IgD-negative memory B cell (primary cell): Measurements from ENCODE around the gene ZNF138. TPM values are rescaled to one million over a fixed set of nuclear protein-coding genes. Genes with fewer than 3 reads are reported as not detected.
"Not testable (repeated sequence)": the region's sequence is repeated elsewhere in the genome, so short reads cannot be mapped to it uniquely, and the experiment has no call there.

ENCODE experiments used
- H3K27ac Mint-ChIP-seq, 3 donors: one replicate each; pipeline ENCODE4 v1.8.0; 2020 to 2022; ENCODE audit warnings: mild to moderate bottlenecking in 3 of 3, mixed read lengths in 3 of 3, moderate library complexity in 1 of 3
- H3K27me3 Mint-ChIP-seq: one replicate; pipeline ENCODE4 v1.8.0; 2021; ENCODE audit warnings: mixed read lengths
- H3K36me3 Mint-ChIP-seq: one replicate; pipeline ENCODE4 v1.8.0; 2020; ENCODE audit warnings: mild to moderate bottlenecking, mixed read lengths
- H3K4me1 Mint-ChIP-seq, 3 donors: one replicate each; pipeline ENCODE4 v1.8.0; 2020 to 2022; ENCODE audit warnings: mixed read lengths in 3 of 3, mild to moderate bottlenecking in 1 of 3
- H3K4me3 Mint-ChIP-seq, 4 donors: one replicate each; pipeline ENCODE4 v1.8.0; 2020 to 2022; ENCODE audit warnings: mild to moderate bottlenecking in 4 of 4, mixed read lengths in 4 of 4, moderate library complexity in 3 of 4
- H3K9me3 Mint-ChIP-seq, 3 donors: one replicate each; pipeline ENCODE4 v1.8.0; 2020 to 2021; ENCODE audit warnings: mixed read lengths in 3 of 3, mild to moderate bottlenecking in 1 of 3
- polyA plus RNA-seq: library from polyadenylated mRNA; unstranded; fragments of 300-500 nt; fragmentation: Illumina TruSeq; gene quantifications from one replicate; pipeline ENCODE4 v1.2.3, GENCODE V29; 2021

The ZNF138 gene
- polyA plus RNA-seq, 1 donor from 2014 or later: 16.0 TPM

GRCh38 chr7:64863530-64863929 lies 69.3 kb downstream of the ZNF138 start:
- not testable (repeated sequence) for H3K27me3 Mint-ChIP-seq, H3K4me1 Mint-ChIP-seq, H3K27ac Mint-ChIP-seq, H3K36me3 Mint-ChIP-seq, H3K4me3 Mint-ChIP-seq
- peaks cover 0 to 14% (median 0%) of the 10 kb centered on the region in 3 donors for H3K9me3 Mint-ChIP-seq

- Mint-ChIP-seq H3K27ac (no peak overlapping the region), H3K36me3 (no peaks in the 10 kb centered on the region)
Measured at GRCh38 chr7:64863969-64864368, 69.7 kb downstream of the ZNF138 start.

GRCh38 chr7:64867863-64868440 lies 73.7 kb downstream of the ZNF138 start:
- H3K27me3 Mint-ChIP-seq: no peaks in the 10 kb centered on the region
- H3K36me3 Mint-ChIP-seq: no peaks in the 10 kb centered on the region
- H3K4me1 Mint-ChIP-seq: no peaks in the 10 kb centered on the region
- H3K4me3 Mint-ChIP-seq: no peak overlapping the region
- H3K27ac Mint-ChIP-seq: no peak overlapping the region
- peaks cover 0 to 11% (median 4%) of the 10 kb centered on the region in 3 donors for H3K9me3 Mint-ChIP-seq

More at GRCh38 chr7:64863969-64864368, 69.7 kb downstream of the ZNF138 start:
- no peaks in the 10 kb centered on the region for H3K4me1 Mint-ChIP-seq
- peaks cover 0 to 14% (median 0%) of the 10 kb centered on the region in 3 donors for H3K9me3 Mint-ChIP-seq
- H3K4me3 Mint-ChIP-seq: no peak overlapping the region
- H3K27me3 Mint-ChIP-seq: no peaks in the 10 kb centered on the region

- Mint-ChIP-seq H3K27me3 (no peaks in the 10 kb centered on the region), H3K9me3 (peaks cover 0 to 7% (median 4%) of the 10 kb centered on the region in 3 donors), H3K27ac (no peak overlapping the region), H3K36me3 (no peaks in the 10 kb centered on the region), H3K4me1 (peaks cover 0 to under 1% (median 0%) of the 10 kb centered on the region in 3 donors), H3K4me3 (no peak overlapping the region)
Measured at GRCh38 chr7:64868499-64868898, 74.3 kb downstream of the ZNF138 start.

- Mint-ChIP-seq H3K4me3 (no peak overlapping the region), H3K9me3 (peaks cover 0 to 5% (median 4%) of the 10 kb centered on the region in 3 donors), H3K27me3 (peaks cover 6% of the 10 kb centered on the region), H3K27ac (no peak overlapping the region), H3K36me3 (no peaks in the 10 kb centered on the region), H3K4me1 (peaks cover 0 to 3% (median 0%) of the 10 kb centered on the region in 3 donors)
Measured at GRCh38 chr7:64869121-64869725, 75.0 kb downstream of the ZNF138 start.

- no peaks in the 10 kb centered on the region for H3K36me3 Mint-ChIP-seq
- H3K4me1 Mint-ChIP-seq: peaks cover 0 to 3% (median 0%) of the 10 kb centered on the region in 3 donors
- H3K4me3 Mint-ChIP-seq: no peak overlapping the region
- peaks cover 6% of the 10 kb centered on the region for H3K27me3 Mint-ChIP-seq
- H3K9me3 Mint-ChIP-seq: peaks cover 0 to 5% (median 4%) of the 10 kb centered on the region in 3 donors
- no peak overlapping the region for H3K27ac Mint-ChIP-seq
Measured at GRCh38 chr7:64869912-64870562, 75.8 kb downstream of the ZNF138 start.

- H3K36me3 Mint-ChIP-seq: no peaks in the 10 kb centered on the region
- H3K9me3 Mint-ChIP-seq: peaks cover 2 to 5% (median 4%) of the 10 kb centered on the region in 3 donors
- H3K27me3 Mint-ChIP-seq: peaks cover 9% of the 10 kb centered on the region
- no peak overlapping the region for H3K27ac Mint-ChIP-seq
- H3K4me1 Mint-ChIP-seq: peaks cover 0 to 3% (median 0%) of the 10 kb centered on the region in 3 donors
- H3K4me3 Mint-ChIP-seq: no peak overlapping the region
Measured at GRCh38 chr7:64870656-64871055, 76.4 kb downstream of the ZNF138 start.

- peaks cover 0 to 3% (median 0%) of the 10 kb centered on the region in 3 donors for H3K4me1 Mint-ChIP-seq
- no peaks in the 10 kb centered on the region for H3K36me3 Mint-ChIP-seq
- peaks cover 12% of the 10 kb centered on the region for H3K27me3 Mint-ChIP-seq
- H3K9me3 Mint-ChIP-seq: peaks cover 2 to 5% (median 5%) of the 10 kb centered on the region in 3 donors
- H3K27ac Mint-ChIP-seq: no peak overlapping the region
- no peak overlapping the region for H3K4me3 Mint-ChIP-seq
Measured at GRCh38 chr7:64871761-64872160, 77.5 kb downstream of the ZNF138 start.

- Mint-ChIP-seq H3K4me1 (peaks cover 0 to 3% (median 0%) of the 10 kb centered on the region in 3 donors), H3K4me3 (no peak overlapping the region), H3K9me3 (peaks cover 2 to 8% (median 2%) of the 10 kb centered on the region in 3 donors), H3K36me3 (no peaks in the 10 kb centered on the region), H3K27me3 (peaks cover 16% of the 10 kb centered on the region), H3K27ac (no peak overlapping the region)
Measured at GRCh38 chr7:64872351-64873154, 78.3 kb downstream of the ZNF138 start.

- Mint-ChIP-seq H3K27me3 (peaks cover 20% of the 10 kb centered on the region), H3K4me3 (peak overlapping the region in 1 of 4 donors; percentile 20), H3K27ac (no peak overlapping the region), H3K9me3 (peaks cover 0 to 8% (median 2%) of the 10 kb centered on the region in 3 donors), H3K4me1 (peaks cover 0 to 5% (median 0%) of the 10 kb centered on the region in 3 donors), H3K36me3 (no peaks in the 10 kb centered on the region)
Measured at GRCh38 chr7:64873155-64873500, 78.9 kb downstream of the ZNF138 start.

- Mint-ChIP-seq H3K36me3 (no peaks in the 10 kb centered on the region), H3K4me1 (peaks cover 0 to 5% (median 0%) of the 10 kb centered on the region in 3 donors), H3K27ac (no peak overlapping the region), H3K9me3 (peaks cover 0 to 8% (median 2%) of the 10 kb centered on the region in 3 donors), H3K4me3 (peak overlapping the region in 1 of 4 donors; percentile 20), H3K27me3 (peaks cover 20% of the 10 kb centered on the region)
Measured at GRCh38 chr7:64873517-64873916, 79.3 kb downstream of the ZNF138 start.

- H3K4me3 Mint-ChIP-seq: no peak overlapping the region
Measured at GRCh38 chr7:64874114-64874513, 79.9 kb downstream of the ZNF138 start.

GRCh38 chr7:64874562-64875250 lies 80.5 kb downstream of the ZNF138 start:
- Mint-ChIP-seq H3K4me3 (peak overlapping the region in 1 of 4 donors; percentile 57), H3K27me3 (peaks cover 20% of the 10 kb centered on the region), H3K4me1 (peaks cover 0 to 5% (median 5%) of the 10 kb centered on the region in 3 donors), H3K27ac (no peak overlapping the region), H3K36me3 (peaks cover 2% of the 10 kb centered on the region), H3K9me3 (peaks cover 0 to 8% (median 2%) of the 10 kb centered on the region in 3 donors)

More at GRCh38 chr7:64874114-64874513, 79.9 kb downstream of the ZNF138 start:
- Mint-ChIP-seq H3K27me3 (peaks cover 20% of the 10 kb centered on the region), H3K4me1 (peaks cover 0 to 5% (median 5%) of the 10 kb centered on the region in 3 donors), H3K9me3 (peaks cover 0 to 8% (median 2%) of the 10 kb centered on the region in 3 donors), H3K36me3 (peaks cover 2% of the 10 kb centered on the region), H3K27ac (no peak overlapping the region)

GRCh38 chr7:64875258-64875657 lies 81.0 kb downstream of the ZNF138 start:
- Mint-ChIP-seq H3K4me1 (peaks cover 0 to 5% (median 5%) of the 10 kb centered on the region in 3 donors), H3K36me3 (peaks cover 2% of the 10 kb centered on the region), H3K4me3 (no peak overlapping the region), H3K9me3 (peaks cover 0 to 8% (median 2%) of the 10 kb centered on the region in 3 donors), H3K27me3 (peaks cover 20% of the 10 kb centered on the region), H3K27ac (no peak overlapping the region)
